NCI-H2171 (cell line): ENCODE measurements around the gene ALG6.
"Not testable (repeated sequence)": the region's sequence is repeated elsewhere in the genome, so short reads cannot be mapped to it uniquely, and the experiment has no call there.

Source experiments
- DNase-seq: peaks from one replicate; lab custom pipeline; 2025; lab: John Stamatoyannopoulos, UW

The ALG6 gene

DNA sequence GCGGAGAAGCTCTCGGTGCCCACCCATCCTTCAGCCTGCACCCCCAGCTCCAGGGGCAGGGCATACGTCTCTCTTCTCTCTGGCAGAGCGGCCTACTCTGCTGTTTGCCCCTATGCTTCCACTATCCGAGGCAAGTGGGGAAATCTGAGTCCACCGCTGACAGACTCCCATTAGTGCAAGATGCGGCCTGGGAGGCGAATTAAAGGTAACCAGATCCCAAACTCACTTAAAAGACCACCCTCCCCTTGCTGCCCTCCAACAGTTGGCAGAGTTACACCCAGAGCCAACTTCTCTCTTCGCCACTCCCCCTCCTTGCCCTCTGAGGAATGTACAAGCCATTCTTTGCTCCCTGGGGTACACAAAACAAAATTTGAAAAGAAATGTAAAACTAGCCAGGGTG lies 38.6 kb upstream of the ALG6 start:
- DNase-seq = no peak

DNA sequence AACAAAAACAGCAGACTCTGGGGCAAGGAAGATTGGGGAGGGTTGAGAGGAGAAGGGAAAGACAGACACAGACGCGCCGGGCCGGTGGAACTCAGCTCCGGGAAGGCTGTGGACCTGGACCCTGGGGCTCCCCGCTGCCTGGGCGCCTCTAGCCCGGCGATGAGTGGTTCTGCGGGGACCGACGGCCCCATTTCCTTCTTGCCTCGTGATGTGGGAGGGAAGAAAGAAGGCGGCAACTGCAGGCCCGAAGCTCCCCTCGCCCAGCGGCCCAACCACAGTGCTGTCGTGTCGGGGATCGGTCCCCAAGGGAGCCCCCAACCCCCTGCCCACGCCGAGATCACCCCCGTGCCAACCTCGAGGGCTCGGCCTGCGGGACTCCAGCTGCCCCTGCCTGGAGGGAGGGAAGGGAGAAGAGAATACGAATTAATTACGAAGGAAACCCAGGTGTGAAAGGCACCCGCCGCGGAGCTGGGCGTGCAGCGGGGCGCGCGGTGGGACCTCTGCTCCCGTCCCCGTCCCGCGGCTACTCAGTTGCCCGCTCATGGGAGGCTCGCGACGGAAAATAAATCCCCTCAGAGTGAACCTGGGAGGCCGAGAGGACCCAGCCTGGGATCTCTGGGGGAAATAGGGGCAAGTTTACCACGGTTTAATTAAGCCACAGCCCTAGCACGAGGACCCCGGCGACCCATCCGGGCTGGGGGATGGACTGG lies 37.7 kb upstream of the ALG6 start:
- no peak for DNase-seq

DNA sequence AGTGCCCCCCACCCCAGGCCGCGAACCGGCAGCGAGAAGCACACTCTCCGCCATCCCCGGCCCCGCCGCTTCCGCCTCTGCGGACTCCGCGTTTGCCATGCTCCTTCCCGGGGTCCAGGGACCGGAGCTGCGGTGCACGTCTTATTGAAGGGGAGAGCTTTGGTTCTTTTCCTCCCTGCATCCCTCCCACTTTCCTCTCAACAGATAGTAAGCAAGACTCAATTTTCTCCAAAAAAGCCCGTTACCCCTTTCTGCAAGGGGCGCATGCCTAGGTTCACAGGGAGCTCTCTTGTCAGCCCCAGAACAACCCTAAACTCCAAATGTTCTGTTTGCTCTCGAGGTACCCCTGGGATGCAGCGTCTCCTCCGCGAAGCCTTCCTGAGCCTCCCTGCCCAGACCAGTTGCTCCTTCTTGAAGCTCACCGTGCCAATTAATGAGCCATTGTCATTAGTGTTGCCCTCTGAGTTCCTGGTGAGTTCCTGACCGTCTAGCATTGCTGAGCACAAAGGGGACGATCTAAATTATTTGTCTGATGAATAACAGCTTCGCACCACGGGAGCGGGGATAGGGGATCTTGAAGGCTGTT lies 37.0 kb upstream of the ALG6 start:
- no peak for DNase-seq

- no peak for DNase-seq
Measured at GRCh38 chr1:63342402-63342801, 25.0 kb upstream of the ALG6 start.

DNA sequence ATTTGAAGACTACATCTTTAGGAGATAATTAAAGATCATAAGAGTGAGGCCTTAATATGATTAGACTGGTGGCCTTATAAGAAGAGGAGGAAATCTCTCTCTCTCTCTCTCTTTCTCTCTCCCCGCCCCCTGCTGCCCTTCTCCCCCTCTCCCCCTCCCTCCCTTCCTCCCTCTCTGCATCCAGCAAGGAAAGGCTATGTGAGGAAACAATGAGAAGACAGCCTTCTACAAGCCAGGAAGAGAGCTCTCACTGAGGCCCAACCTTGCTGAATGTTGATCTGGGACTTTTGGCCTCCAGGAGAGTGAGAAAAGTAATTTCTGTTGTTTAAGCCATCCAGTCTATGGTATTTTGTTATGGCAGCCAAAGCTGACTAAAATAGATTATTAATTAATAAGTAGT lies 23.5 kb upstream of the ALG6 start:
- DNase-seq = no peak

DNA sequence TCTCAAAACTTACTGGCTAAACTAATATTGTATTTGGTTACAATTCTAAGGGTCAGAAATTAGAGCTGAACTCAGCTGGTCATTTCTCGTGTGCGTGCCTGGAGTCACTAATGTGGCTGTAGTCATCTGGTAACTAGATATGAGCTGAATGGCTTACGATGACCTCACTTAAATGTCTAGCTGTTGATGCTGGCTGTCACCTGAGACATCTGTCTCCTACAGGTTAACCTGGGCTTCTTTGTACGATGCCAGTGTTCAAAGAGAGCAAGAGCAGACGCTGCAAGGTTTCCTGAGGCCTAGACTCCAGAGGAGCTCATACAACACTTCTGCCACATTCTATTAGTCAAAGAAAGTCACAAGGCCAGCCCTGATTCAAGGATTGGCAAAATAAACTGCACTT lies 17.1 kb upstream of the ALG6 start:
- no peak for DNase-seq

GRCh38 chr1:63352736-63353135 lies 14.7 kb upstream of the ALG6 start:
- no peak for DNase-seq

- DNase-seq = not testable (repeated sequence)
Measured at GRCh38 chr1:63356234-63356633, 11.2 kb upstream of the ALG6 start.

GRCh38 chr1:63359561-63359960 lies 7.9 kb upstream of the ALG6 start:
- no peak for DNase-seq

- no peak for DNase-seq
Measured at GRCh38 chr1:63362073-63362472, 5.4 kb upstream of the ALG6 start.

GRCh38 chr1:63362578-63362977 lies 4.8 kb upstream of the ALG6 start:
- no peak for DNase-seq

DNA sequence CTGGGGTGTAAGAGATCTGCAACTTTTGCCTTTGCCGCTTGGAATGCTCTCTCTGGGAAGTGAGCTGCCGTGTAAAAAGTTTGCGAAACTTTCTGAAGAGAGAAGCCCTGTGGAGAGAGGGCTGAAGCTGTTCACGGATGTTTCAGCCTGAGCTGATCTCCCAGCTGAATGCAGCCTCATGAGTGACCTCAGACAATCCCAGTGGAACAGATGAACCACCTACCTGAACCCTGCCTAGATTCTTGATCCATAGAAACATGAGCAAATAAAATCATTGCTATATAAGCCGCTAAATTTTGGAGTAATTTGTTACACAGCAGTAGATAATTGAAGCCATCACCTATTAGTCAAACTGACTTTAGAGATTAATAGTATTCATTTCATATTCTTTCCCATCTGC lies 4.4 kb upstream of the ALG6 start:
- no peak for DNase-seq

- no peak for DNase-seq
Measured at GRCh38 chr1:63366908-63367214, 566 bp upstream of the ALG6 start.

- DNase-seq = no peak
Measured at GRCh38 chr1:63368131-63368530, 704 bp downstream of the ALG6 start.

- DNase-seq = no peak
Measured at GRCh38 chr1:63379583-63379982, 12.2 kb downstream of the ALG6 start.

GRCh38 chr1:63381741-63382140 lies 14.3 kb downstream of the ALG6 start:
- DNase-seq = no peak

GRCh38 chr1:63401945-63402344 lies 34.5 kb downstream of the ALG6 start:
- DNase-seq = no peak

DNA sequence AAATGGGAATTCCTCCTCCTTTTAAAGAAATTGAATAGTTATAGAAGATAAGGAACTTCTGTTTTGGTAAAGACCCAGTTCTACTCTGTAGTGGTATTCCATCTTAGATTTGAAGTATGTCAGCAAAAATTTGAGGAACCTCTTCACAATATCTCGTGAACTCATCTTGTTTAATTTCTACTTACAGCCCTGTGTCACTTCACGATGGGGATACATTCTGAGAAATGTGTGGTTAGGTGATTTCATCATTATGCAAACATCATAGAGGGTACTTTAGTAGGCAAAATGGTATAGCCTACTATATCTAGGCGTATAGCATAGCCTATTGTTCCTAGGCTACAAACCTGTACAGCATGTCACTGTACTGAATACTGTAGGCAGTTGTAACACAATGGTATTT lies 36.0 kb downstream of the ALG6 start:
- DNase-seq = no peak

- no peak for DNase-seq
Measured at GRCh38 chr1:63405021-63405420, 37.6 kb downstream of the ALG6 start.

DNA sequence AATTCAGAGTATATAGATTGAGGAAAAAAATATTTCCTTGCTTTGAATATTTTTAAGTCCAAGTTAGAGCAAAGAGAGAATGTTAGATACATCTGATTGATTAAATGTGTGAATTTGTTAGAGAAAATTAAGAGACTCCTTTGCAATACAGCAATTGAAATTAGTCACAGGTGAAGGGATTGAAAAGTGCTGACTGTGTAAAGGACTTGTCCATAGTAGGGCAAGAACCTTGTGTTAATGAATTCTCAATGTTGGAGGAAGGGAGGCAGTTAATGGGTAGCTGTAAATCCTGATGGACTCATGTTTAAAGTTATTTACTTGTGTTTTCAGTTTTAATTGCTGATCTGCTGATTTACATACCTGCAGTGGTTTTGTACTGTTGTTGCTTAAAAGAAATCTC lies 38.6 kb downstream of the ALG6 start:
- no peak for DNase-seq

GRCh38 chr1:63407002-63407401 lies 39.6 kb downstream of the ALG6 start:
- DNase-seq = no peak

- no peak for DNase-seq
Measured at GRCh38 chr1:63408331-63408730, 40.9 kb downstream of the ALG6 start.

DNA sequence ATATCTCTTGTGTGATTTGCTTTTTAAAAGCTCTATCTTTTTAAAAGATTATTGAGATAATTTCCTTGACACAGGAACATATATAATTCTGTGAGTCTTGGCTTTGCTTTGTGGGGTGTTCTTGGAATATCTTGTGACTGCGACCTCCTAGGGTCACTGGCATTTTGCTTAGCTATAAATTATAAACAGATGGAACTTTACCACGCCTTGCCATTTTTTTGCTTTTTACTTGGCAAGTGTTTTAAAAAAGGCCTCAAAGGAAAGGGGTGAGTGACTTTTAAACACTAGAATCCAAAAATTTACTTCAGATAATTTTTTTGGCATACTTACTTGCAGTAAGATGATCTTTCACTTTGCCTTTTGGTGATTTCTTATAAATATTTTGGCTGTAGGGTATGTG lies 43.6 kb downstream of the ALG6 start:
- no peak for DNase-seq

- DNase-seq = no peak
Measured at GRCh38 chr1:63413394-63413793, 46.0 kb downstream of the ALG6 start.
